GM12878 (cell line): ENCODE measurements around the gene GREB1. TPM values are rescaled to one million over a fixed set of nuclear protein-coding genes. Genes with fewer than 3 reads are reported as not detected.

Experiments used
- ATAC-seq: fragments of 200-7000 bp; cut with Tn5 transposase; 3 replicates; pipeline ENCODE4 v1.9.1; 2020; ENCODE audit warnings: mild to moderate bottlenecking, moderate library complexity
- BruUV-seq: library from RNA; stranded (reverse); fragments of 400-500 nt; replicated peaks from 2 replicates; lab custom pipeline; 2021; lab: Mats Ljungman, UMichigan
- CTCF ChIA-PET: fragments of 300-600 bp; sonication (Branson Sonifier 250); formaldehyde crosslinking; extraction: SDS; loops from one replicate; lab custom pipeline; 2021; ENCODE audit warnings: inconsistent platforms; lab: Yijun Ruan, JAX
- POLR2A ChIA-PET: fragments of 350-600 bp; formaldehyde crosslinking; extraction: SDS; loops from one replicate; lab custom pipeline; 2021; ENCODE audit warnings: inconsistent platforms; lab: Charles Lee
- RAD21 ChIA-PET: fragments of 300-600 bp; sonication (Branson Sonifier 250); formaldehyde crosslinking; loops from one replicate; lab custom pipeline; 2023; ENCODE audit warnings: antibody characterized with exemption; ENCODE audit not compliant: unreplicated experiment; lab: Charles Lee
- SMC1A ChIA-PET: fragments of 300-600 bp; sonication (Branson Sonifier 250); formaldehyde crosslinking; loops from one replicate; lab custom pipeline; 2023; ENCODE audit not compliant: unreplicated experiment, uncharacterized antibody; lab: Charles Lee
- DNase-seq: peaks from one replicate; pipeline ENCODE4 v3.0.0-alpha.2; 2011; ENCODE audit warnings: low read depth, low spot score
- FAIRE-seq: peaks from 3 replicates; lab custom pipeline; 2011; peaks lifted over from hg19 to GRCh38; lab: Jason Lieb, UNC
- H2AFZ ChIP-seq: 2 replicates; pipeline ENCODE4 v1.6.0; 2011; ENCODE audit warnings: low read depth, low read length, control low read depth; ENCODE audit not compliant: control insufficient read depth
- H3K27ac ChIP-seq: 2 replicates; pipeline ENCODE4 v1.5.1; 2011; ENCODE audit warnings: control low read depth; ENCODE audit not compliant: control insufficient read depth, insufficient read depth
- H3K27me3 ChIP-seq, 2 experiments: replicated peaks in 1 of 2; 2 replicates each; pipeline versions ENCODE4 v1.6.0 to v1.6.1; 2011; ENCODE audit warnings: low read length in 1 of 2; ENCODE audit not compliant: control insufficient read depth in 2 of 2, insufficient read depth in 2 of 2
- H3K36me3 ChIP-seq, 2 experiments: 2 replicates each; pipeline ENCODE4 v1.5.1; 2011; ENCODE audit warnings: low read length in 1 of 2; ENCODE audit not compliant: control insufficient read depth in 2 of 2, insufficient read depth in 2 of 2
- H3K4me1 ChIP-seq: 2 replicates; pipeline ENCODE4 v1.6.1; 2011; ENCODE audit warnings: mild to moderate bottlenecking, low read length, moderate library complexity, mixed read lengths; ENCODE audit not compliant: control insufficient read depth, insufficient read depth
- H3K4me2 ChIP-seq: 2 replicates; pipeline ENCODE4 v1.6.0; 2011; ENCODE audit warnings: control low read depth; ENCODE audit not compliant: control insufficient read depth, insufficient read depth
- H3K4me3 ChIP-seq: fragments of 200-600 bp; sonication (generic); 2 replicates; pipeline ENCODE4 v1.5.1; 2016
- H3K79me2 ChIP-seq: 2 replicates; pipeline ENCODE4 v1.6.0; 2011; ENCODE audit warnings: low read length; ENCODE audit not compliant: control insufficient read depth, insufficient read depth
- H3K9ac ChIP-seq: 2 replicates; pipeline ENCODE4 v1.8.0; 2011; ENCODE audit warnings: low read length, control low read depth, mixed read lengths; ENCODE audit not compliant: control insufficient read depth, insufficient read depth
- H3K9me3 ChIP-seq: replicated peaks from 3 replicates; pipeline ENCODE4 v1.5.1; 2011; ENCODE audit warnings: mild to moderate bottlenecking, low read length; ENCODE audit not compliant: control insufficient read depth, insufficient read depth
- H4K20me1 ChIP-seq: 2 replicates; pipeline ENCODE4 v1.6.0; 2011; ENCODE audit not compliant: control insufficient read depth, insufficient read depth
- ATF3 ChIP-seq: IDR thresholded peaks from 2 replicates; pipeline ENCODE4 v1.6.1; 2011; ENCODE audit warnings: low read depth, mild to moderate bottlenecking, low read length, moderate library complexity, borderline replicate concordance; ENCODE audit errors: extremely low read depth
- BRCA1 ChIP-seq: IDR thresholded peaks from 2 replicates; pipeline ENCODE4 v1.6.1; 2011; ENCODE audit warnings: low read depth, low read length, improper control_type of control experiment
- EED ChIP-seq: sonication (generic); IDR thresholded peaks from 2 replicates; pipeline ENCODE4 v1.6.1; 2016; ENCODE audit warnings: antibody characterized with exemption, low read depth
- ESRRA ChIP-seq: IDR thresholded peaks from 2 replicates; pipeline ENCODE4 v1.6.1; 2012; ENCODE audit warnings: mild to moderate bottlenecking, low read length, improper control_type of control experiment
- ETV6 ChIP-seq, 2 experiments: fragments of 450-650 bp in 1 of 2; IDR thresholded peaks in 1 of 2; conservative IDR thresholded peaks in 1 of 2; 2 replicates each; pipeline ENCODE4 v1.6.1; 2014; ENCODE audit warnings: antibody characterized with exemption in 1 of 2, borderline replicate concordance in 1 of 2, low read depth in 1 of 2, mild to moderate bottlenecking in 1 of 2, moderate library complexity in 1 of 2
- FOS ChIP-seq: IDR thresholded peaks from 3 replicates; pipeline ENCODE4 v1.6.1; 2011; ENCODE audit warnings: borderline replicate concordance; ENCODE audit not compliant: insufficient read length; ENCODE audit errors: extremely low read depth
- FOXM1 ChIP-seq: IDR thresholded peaks from 2 replicates; pipeline ENCODE4 v1.6.1; 2012; ENCODE audit warnings: low read depth, mild to moderate bottlenecking, inconsistent platforms, low read length, moderate library complexity
- KAT2A ChIP-seq: conservative IDR thresholded peaks from 2 replicates; pipeline ENCODE4 v1.6.1; 2011; ENCODE audit warnings: low read depth, low read length; ENCODE audit not compliant: control insufficient read depth
- KDM1A ChIP-seq: fragments of 200-600 bp; sonication (generic); IDR thresholded peaks from 2 replicates; pipeline ENCODE4 v1.6.1; 2016; ENCODE audit warnings: borderline replicate concordance
- NRF1 ChIP-seq: conservative IDR thresholded peaks from 2 replicates; pipeline ENCODE4 v1.6.1; 2011; ENCODE audit warnings: mild to moderate bottlenecking, low read depth, low read length, improper control_type of control experiment
- RAD51 ChIP-seq: fragments of 450-650 bp; IDR thresholded peaks from 2 replicates; pipeline ENCODE4 v1.6.1; 2016; ENCODE audit warnings: moderate library complexity, mild to moderate bottlenecking, inconsistent platforms
- WRNIP1 ChIP-seq: IDR thresholded peaks from 2 replicates; pipeline ENCODE4 v1.6.1; 2011; ENCODE audit warnings: low read depth, low read length, improper control_type of control experiment, borderline replicate concordance
- YY1 ChIP-seq: IDR thresholded peaks from 2 replicates; pipeline ENCODE4 v1.6.1; 2011; ENCODE audit warnings: low read depth, mild to moderate bottlenecking, low read length
- ZNF207 ChIP-seq: fragments of 450-650 bp; IDR thresholded peaks from 2 replicates; pipeline ENCODE4 v1.6.1; 2014; ENCODE audit warnings: antibody characterized with exemption, mild to moderate bottlenecking, borderline replicate concordance
- WGBS: methylation state at CpG from one replicate; pipeline ENCODE4 v1.1.6; 2016; ENCODE audit warnings: low lambda C conversion rate; ENCODE audit not compliant: insufficient replicate concordance, insufficient coverage; ENCODE audit errors: missing lambda C conversion rate; 5-methylcytosine and 5-hydroxymethylcytosine counted together
- in situ Hi-C: fragments of 300-500 bp; cut with MboI; formaldehyde crosslinking; loops from 9 replicates; pipeline ENCODE4 v1.14.3; 2018; ENCODE audit warnings: mixed read lengths
- intact Hi-C: fragments of 100-400 bp; cut with micrococcal nuclease; formaldehyde crosslinking; loops from one replicate; pipeline ENCODE4 v1.14.2; 2022; ENCODE audit not compliant: unreplicated experiment
- polyA plus RNA-seq, 11 experiments: library from polyadenylated mRNA; depleted of rRNA in 4 of 11; unstranded in 6 of 11; stranded (reverse) in 5 of 11; fragments of >200 nt; fragmentation: Nextera tagmentation in 4 of 11; fragmentation: Illumina TruSeq in 1 of 11; extraction: Ambion mirVana in 4 of 11; extraction: Trizol in 1 of 11; gene quantifications; 1 replicate in 1 of 11; 2 replicates in 10 of 11; pipeline versions ENCODE4 v1.2.1 to v1.2.3, GENCODE V29; 2011 to 2016; ENCODE audit warnings: inconsistent platforms in 2 of 11, missing spikeins in 2 of 11, low read depth in 1 of 11
- total RNA-seq, 4 experiments: library from RNA; depleted of rRNA in 3 of 4; stranded (reverse); fragments of >200 nt in 3 of 4; fragmentation: Illumina TruSeq in 1 of 4; extraction: Trizol in 1 of 4; gene quantifications; 2 replicates each; pipeline versions ENCODE4 v1.2.1 to v1.2.3, GENCODE V29; 2013 to 2021
- TF ChIP-seq, protein P1 (sequence below): fragments of 450-650 bp; IDR thresholded peaks from 2 replicates; pipeline ENCODE4 v1.6.1; 2016; ENCODE audit warnings: mild to moderate bottlenecking, moderate library complexity, borderline replicate concordance
- TF ChIP-seq, protein P2 (sequence below): fragments of 450-650 bp; formaldehyde crosslinking; IDR thresholded peaks from 2 replicates; pipeline ENCODE4 v1.4.0; 2020; ENCODE audit warnings: mild to moderate bottlenecking, moderate library complexity

The GREB1 gene
- total and polyA plus RNA-seq, 10 of the 15 experiments (the other 5 are each of a cell fraction or from before 2014, with no cell fraction given) = 0.09 to 2.1 (median 0.37) TPM; not detected in 1

GRCh38 chr2:11559066-11559785 is 25.4 kb downstream of the GREB1 start:
- Histone ChIP-seq H3K79me2 (no peaks in the 10 kb centered on the region), H3K9me3 (no peaks in the 10 kb centered on the region), H3K4me3 (no peak overlapping the region), H3K27ac (no peak overlapping the region), H3K27me3 (peaks cover 0 to 3% of the 10 kb centered on the region in 2 experiments; a peak in 1 of 4 replicates), H3K4me2 (no peak overlapping the region), H3K9ac (no peak overlapping the region), H2AFZ (no peak overlapping the region), H4K20me1 (no peaks in the 10 kb centered on the region), H3K36me3 (no peaks in the 10 kb centered on the region), H3K4me1 (no peaks in the 10 kb centered on the region)
- FAIRE-seq = no peak
- CTCF ChIA-PET = interaction anchor here (0.9 kb wide), 1 partner anchor 82 kb away, joined by 3 read pairs; no protein-coding TSS in a partner anchor
- ATAC-seq = no peak
- BruUV-seq = no TSS peak
- 57% methylated on average over 18 of the region's 18 CpGs for WGBS
- SMC1A ChIA-PET = no interaction called here
- intact Hi-C loops = no loop called here
- POLR2A ChIA-PET = no interaction called here
- no peak for DNase-seq
- in situ Hi-C loops = no loop called here
- RAD21 ChIA-PET = no interaction called here
- TF ChIP-seq KAT2A (no peak), KDM1A (no peak), ETV6 (conservative IDR thresholded peaks at IDR 0.05 in 1 of 2, IDR thresholded peaks at IDR 0.05 in 1 of 2; ENCODE audit: borderline replicate concordance in 1 of 2, low read depth in 1 of 2) (no peak), YY1 (no peak), FOXM1 (no peak), FOS (no peak), ATF3 (no peak), BRCA1 (no peak), RAD51 (no peak), EED (no peak), WRNIP1 (no peak), ZNF207 (no peak), ESRRA (no peak), NRF1 (no peak)
- TF ChIP-seq, protein P1, sequence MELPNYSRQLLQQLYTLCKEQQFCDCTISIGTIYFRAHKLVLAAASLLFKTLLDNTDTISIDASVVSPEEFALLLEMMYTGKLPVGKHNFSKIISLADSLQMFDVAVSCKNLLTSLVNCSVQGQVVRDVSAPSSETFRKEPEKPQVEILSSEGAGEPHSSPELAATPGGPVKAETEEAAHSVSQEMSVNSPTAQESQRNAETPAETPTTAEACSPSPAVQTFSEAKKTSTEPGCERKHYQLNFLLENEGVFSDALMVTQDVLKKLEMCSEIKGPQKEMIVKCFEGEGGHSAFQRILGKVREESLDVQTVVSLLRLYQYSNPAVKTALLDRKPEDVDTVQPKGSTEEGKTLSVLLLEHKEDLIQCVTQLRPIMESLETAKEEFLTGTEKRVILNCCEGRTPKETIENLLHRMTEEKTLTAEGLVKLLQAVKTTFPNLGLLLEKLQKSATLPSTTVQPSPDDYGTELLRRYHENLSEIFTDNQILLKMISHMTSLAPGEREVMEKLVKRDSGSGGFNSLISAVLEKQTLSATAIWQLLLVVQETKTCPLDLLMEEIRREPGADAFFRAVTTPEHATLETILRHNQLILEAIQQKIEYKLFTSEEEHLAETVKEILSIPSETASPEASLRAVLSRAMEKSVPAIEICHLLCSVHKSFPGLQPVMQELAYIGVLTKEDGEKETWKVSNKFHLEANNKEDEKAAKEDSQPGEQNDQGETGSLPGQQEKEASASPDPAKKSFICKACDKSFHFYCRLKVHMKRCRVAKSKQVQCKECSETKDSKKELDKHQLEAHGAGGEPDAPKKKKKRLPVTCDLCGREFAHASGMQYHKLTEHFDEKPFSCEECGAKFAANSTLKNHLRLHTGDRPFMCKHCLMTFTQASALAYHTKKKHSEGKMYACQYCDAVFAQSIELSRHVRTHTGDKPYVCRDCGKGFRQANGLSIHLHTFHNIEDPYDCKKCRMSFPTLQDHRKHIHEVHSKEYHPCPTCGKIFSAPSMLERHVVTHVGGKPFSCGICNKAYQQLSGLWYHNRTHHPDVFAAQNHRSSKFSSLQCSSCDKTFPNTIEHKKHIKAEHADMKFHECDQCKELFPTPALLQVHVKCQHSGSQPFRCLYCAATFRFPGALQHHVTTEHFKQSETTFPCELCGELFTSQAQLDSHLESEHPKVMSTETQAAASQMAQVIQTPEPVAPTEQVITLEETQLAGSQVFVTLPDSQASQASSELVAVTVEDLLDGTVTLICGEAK = no peak
- TF ChIP-seq, protein P2, sequence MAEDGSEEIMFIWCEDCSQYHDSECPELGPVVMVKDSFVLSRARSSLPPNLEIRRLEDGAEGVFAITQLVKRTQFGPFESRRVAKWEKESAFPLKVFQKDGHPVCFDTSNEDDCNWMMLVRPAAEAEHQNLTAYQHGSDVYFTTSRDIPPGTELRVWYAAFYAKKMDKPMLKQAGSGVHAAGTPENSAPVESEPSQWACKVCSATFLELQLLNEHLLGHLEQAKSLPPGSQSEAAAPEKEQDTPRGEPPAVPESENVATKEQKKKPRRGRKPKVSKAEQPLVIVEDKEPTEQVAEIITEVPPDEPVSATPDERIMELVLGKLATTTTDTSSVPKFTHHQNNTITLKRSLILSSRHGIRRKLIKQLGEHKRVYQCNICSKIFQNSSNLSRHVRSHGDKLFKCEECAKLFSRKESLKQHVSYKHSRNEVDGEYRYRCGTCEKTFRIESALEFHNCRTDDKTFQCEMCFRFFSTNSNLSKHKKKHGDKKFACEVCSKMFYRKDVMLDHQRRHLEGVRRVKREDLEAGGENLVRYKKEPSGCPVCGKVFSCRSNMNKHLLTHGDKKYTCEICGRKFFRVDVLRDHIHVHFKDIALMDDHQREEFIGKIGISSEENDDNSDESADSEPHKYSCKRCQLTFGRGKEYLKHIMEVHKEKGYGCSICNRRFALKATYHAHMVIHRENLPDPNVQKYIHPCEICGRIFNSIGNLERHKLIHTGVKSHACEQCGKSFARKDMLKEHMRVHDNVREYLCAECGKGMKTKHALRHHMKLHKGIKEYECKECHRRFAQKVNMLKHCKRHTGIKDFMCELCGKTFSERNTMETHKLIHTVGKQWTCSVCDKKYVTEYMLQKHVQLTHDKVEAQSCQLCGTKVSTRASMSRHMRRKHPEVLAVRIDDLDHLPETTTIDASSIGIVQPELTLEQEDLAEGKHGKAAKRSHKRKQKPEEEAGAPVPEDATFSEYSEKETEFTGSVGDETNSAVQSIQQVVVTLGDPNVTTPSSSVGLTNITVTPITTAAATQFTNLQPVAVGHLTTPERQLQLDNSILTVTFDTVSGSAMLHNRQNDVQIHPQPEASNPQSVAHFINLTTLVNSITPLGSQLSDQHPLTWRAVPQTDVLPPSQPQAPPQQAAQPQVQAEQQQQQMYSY = no peak
